ENCODE measurements around the gene GSTP1. TPM values are rescaled to one million over a fixed set of nuclear protein-coding genes. Genes with fewer than 3 reads are reported as not detected.

The GSTP1 gene
- total RNA-seq, 4 donors from 2014 or later, result 399 to 826 (median 474) TPM

DNA sequence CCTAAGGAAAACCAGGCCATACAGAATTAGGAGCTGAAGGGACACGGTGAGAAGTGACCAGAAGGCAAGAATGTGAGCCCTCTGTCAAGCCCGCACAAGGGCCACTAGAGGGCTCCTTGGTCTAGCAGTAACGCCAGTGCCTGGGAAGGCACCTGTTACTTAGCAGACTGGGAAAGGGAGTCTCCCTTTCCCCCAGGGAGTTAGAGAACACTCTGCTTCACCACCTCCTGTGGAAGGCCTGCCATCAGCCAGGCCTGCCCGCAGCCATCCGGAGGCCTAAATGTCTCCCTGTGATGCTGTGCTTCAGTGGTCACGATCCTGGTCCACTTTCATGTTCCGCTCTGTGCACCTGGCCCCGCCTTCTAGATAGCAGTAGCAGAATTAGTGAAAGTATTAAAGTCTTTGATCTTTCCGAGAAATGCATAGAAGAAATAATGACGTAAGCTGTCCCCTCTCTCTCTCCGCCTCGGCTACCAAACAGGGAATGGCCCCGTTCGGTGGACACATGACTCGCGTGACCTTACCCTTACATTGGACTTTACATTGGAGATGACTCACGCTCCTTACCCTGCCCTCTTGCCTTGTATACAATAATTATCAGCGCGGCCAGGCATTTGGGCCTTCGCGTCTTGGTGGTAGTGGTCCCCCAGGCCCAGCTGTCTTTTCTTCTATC lies 10.7 kb upstream of the GSTP1 start:
- TF ChIP-seq, protein P1, sequence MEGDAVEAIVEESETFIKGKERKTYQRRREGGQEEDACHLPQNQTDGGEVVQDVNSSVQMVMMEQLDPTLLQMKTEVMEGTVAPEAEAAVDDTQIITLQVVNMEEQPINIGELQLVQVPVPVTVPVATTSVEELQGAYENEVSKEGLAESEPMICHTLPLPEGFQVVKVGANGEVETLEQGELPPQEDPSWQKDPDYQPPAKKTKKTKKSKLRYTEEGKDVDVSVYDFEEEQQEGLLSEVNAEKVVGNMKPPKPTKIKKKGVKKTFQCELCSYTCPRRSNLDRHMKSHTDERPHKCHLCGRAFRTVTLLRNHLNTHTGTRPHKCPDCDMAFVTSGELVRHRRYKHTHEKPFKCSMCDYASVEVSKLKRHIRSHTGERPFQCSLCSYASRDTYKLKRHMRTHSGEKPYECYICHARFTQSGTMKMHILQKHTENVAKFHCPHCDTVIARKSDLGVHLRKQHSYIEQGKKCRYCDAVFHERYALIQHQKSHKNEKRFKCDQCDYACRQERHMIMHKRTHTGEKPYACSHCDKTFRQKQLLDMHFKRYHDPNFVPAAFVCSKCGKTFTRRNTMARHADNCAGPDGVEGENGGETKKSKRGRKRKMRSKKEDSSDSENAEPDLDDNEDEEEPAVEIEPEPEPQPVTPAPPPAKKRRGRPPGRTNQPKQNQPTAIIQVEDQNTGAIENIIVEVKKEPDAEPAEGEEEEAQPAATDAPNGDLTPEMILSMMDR (IDR thresholded peaks at IDR 0.05; ENCODE audit: low read depth), result no peak

DNA sequence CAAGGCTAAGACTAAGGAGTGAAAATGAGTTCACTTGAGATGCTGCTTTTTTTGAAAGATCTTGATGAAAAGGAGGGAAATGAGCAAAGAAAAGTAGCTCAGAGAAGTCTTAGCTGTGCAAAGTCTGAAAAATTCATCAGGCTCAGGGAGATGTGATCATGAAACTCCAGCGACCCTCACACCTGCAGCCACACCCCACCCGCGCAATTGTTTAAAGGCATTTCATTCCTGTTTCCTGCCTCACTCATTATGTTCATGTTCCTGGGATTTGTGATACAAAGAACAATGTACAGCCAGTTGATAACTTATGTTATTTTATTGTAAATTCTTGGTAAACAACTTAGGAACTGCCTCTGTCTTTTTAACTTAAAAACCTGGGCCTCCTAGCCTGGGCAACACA lies 8.7 kb upstream of the GSTP1 start:
- TF ChIP-seq, protein P1 (IDR thresholded peaks at IDR 0.05; ENCODE audit: low read depth), result no peak

DNA sequence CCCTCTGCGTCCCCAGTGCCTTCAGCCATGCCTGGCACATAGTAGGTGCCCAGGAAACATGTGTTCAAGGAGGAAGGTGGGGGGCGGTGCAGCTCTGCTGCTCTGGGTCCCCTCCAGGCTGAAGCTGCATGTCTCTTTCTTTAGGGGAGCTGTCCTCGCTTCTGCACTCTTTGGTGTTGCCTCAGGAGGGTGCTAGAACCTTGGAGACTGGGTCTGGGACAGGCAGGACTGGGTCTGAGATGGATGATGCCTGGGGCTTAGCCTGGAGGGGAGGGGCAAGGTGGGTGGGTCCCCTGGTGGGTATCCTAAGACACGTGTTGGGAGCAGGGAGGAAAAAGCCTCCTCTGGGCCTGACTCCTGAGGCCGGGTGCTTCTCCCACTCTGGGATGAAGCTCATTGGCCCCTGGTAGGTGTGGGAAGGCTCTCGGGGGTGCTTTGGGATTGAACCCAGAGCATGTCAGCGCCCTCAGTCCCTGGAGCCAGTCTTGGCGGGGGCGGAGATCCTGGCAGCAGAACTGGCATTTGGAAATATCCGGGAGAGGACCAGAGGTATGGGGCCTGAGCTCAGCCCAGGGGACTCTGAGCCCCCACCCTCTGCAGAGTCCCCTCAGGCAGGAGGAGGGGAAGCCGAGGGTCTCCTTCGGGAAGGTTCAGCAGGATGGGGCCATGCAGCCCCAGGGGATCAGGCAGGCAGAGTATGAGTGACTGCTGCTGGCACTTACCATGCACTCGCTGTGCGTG lies 6.7 kb upstream of the GSTP1 start:
- TF ChIP-seq, protein P1 (IDR thresholded peaks at IDR 0.05; ENCODE audit: low read depth), result no peak

DNA sequence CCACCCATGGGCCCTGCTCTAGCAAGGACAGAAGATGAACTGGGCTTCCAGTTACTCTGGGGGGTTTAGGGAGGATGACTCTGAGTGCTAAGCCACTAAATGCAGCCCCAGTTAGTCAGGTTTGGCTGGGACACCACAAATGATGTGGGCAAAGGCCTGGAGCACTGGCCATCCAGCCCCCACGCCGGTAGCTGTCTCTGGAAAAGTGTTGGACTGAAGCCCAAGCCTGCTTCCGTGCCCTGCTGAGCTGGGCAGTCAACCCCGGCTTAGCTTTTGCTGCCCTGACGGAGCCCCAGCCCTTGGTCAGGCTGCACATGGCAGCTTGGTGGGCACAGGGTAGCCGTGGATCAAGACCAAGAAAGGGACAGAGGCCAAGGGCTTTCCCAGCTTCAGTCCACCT lies 5.7 kb upstream of the GSTP1 start:
- TF ChIP-seq, protein P1 (IDR thresholded peaks at IDR 0.05; ENCODE audit: low read depth), result no peak

DNA sequence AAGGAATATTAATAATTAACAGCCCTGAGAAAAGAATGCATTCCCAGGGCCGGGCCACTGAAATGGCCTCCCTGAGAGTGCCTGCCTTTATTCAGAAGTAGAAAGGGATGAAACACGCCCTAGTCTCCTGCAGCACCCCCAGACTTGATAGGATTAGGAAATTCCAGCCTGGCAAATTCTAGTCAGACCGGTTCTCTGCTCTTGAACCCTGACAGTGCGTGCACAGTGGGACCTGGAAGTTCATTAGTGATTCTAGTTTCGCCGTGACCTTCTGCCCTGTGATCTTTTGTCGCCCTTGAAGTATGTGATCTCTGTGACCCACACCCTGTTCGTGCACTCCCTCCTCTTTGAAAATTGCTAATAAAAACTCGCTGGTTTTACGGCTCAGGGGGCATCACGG lies 2.1 kb upstream of the GSTP1 start:
- TF ChIP-seq, protein P1 (IDR thresholded peaks at IDR 0.05; ENCODE audit: low read depth), result no peak

DNA sequence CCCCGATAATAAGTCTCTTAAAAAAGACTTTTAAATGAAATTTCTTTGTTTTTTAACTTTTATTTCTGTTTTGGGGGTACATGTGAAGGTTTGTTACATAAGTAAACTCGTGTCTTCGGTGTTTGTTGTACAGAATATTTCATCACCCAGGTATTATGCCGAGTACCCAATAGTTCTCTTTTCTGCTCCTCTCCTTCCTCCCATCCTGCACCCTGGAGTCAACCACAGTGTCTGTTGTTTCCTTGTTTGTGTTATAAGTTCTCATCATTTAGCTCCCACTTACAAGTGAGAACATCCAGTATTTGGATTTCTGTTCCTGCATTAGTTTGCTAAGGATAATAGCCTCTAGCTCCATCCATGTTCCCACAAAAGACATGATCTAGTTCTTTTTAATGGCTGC lies 1.6 kb upstream of the GSTP1 start:
- TF ChIP-seq, protein P1 (IDR thresholded peaks at IDR 0.05; ENCODE audit: low read depth), result no peak

DNA sequence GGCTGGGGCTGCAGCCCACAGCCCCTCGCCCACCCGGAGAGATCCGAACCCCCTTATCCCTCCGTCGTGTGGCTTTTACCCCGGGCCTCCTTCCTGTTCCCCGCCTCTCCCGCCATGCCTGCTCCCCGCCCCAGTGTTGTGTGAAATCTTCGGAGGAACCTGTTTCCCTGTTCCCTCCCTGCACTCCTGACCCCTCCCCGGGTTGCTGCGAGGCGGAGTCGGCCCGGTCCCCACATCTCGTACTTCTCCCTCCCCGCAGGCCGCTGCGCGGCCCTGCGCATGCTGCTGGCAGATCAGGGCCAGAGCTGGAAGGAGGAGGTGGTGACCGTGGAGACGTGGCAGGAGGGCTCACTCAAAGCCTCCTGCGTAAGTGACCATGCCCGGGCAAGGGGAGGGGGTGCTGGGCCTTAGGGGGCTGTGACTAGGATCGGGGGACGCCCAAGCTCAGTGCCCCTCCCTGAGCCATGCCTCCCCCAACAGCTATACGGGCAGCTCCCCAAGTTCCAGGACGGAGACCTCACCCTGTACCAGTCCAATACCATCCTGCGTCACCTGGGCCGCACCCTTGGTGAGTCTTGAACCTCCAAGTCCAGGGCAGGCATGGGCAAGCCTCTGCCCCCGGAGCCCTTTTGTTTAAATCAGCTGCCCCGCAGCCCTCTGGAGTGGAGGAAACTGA lies 731 bp downstream of the GSTP1 start:
- TF ChIP-seq, protein P1 (IDR thresholded peaks at IDR 0.05; ENCODE audit: low read depth), result no peak

Data from subcutaneous adipose tissue (tissue), 4 donors.